ENCODE data around the gene BEST2. TPM values are rescaled to one million over a fixed set of nuclear protein-coding genes. Genes with fewer than 3 reads are reported as not detected.

BEST2 gene
- total RNA-seq, 2 experiments from 2014 or later, result not detected

DNA sequence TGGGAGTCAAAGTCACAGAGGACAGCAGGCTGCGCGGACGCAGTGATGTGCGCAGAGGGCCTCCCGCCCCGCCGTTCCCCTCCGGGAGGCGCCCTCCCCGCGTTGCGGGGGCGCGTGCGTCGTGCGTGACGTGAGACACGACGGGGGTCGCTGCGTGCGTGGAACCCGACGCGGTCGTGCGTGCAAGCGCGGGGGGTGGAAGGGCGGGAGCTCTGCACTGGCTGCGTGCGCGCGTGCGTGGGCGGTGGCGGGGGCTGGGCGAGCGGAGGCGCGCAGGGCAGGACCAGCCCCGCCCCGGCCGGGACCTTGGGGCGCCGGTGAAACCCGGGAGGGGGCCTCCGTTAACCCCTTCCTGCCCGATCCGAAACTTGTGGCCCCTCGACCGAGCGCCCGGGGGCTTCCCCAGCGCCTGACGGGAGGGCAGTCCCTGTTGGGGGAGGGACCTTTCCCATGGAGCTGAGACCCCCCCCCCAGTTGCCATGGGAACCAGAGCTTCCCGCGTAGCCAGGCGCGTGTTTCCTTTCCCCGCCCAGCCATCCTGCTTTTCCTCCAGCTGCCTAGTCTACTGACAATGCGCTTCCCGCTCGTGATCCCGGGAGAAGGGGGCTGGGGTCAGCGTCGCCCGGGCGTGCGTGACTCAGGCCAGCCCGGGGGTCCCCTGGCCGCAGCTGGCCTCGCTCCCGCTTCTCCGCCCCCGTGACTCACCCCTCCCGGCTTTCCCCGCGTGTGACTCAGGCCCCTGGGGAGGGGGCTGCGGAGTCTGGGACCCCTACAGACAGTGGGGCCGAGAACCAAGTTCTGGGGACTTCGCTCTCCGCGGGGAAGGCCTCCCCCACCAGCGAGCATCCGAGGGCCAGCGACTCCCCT is 31.1 kb downstream of the BEST2 start:
- intact Hi-C loops (cut with DNase I, micrococcal nuclease), result loop anchor here (1.0 to 10.0 kb wide), 8 partner anchors 8 to 1742 kb away; partner anchors contain the start of genes CALR (in 1 of the 2), GET3 (in 1 of the 2), JUNB (in 1 of the 2) and TECR (in 1 of the 2)
- ATAC-seq, result peak; percentile 40
- peak overlapping the region; percentile 98 for H3K27ac Mint-ChIP-seq
- peak; percentile 95 for DNase-seq
- ChIA-PET POLR2A (interaction anchor here (2.9 kb wide), 1 partner anchor 10 kb away, joined by 53 read pairs; the partner anchor contains the start of gene JUNB), CTCF (interaction anchor here (0.6 to 12.0 kb wide), 4 partner anchors 9 to 25 kb away, joined by 3 to 285 read pairs (median 4); partner anchors contain the start of gene JUNB)
- H3K27me3 Mint-ChIP-seq, result no peaks in the 10 kb centered on the region
- H3K4me3 Mint-ChIP-seq, result peak overlapping the region; percentile 74
- no peaks in the 10 kb centered on the region for H3K36me3 Mint-ChIP-seq (ENCODE audit: low read depth)
- peaks cover 33% of the 10 kb centered on the region for H3K4me1 Mint-ChIP-seq
- no peaks in the 10 kb centered on the region for H3K9me3 Mint-ChIP-seq (ENCODE audit: low read depth)

DNA sequence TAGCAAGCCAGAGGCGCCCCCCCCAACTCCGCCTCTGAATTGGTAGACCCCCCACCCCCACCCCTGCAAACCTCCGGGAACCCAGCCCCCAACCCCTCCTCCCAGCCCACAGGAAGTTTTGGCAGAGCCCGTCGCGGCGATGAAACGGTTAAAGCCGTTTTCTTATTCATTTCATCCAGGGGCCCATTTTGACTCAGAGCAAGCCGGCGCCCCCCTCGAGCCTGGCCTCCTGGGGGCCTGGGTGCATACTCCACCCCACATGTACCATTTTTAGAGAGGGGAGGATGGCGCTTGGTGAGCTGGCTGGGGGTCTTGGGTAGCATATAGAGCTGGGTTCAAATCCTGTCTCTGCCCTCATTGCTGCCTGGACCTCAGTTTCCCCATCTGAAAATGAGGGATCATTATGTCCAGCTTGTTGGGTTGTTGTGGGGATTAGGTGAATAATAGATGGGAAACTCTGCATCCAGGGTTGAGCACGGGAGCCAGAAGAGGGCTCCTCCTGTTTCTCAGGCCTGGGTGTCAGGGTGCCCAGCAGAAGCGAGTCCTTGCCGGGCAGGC is 31.8 kb downstream of the BEST2 start:
- H3K4me3 Mint-ChIP-seq, result peak overlapping the region; percentile 74
- intact Hi-C loops (cut with DNase I, micrococcal nuclease), result loop anchor here (2.0 to 10.0 kb wide), 6 partner anchors 47 to 1741 kb away; partner anchors contain the start of genes CALR (in 1 of the 2), GET3 (in 1 of the 2), TECR (in 1 of the 2) and ZNF490 (in 1 of the 2)
- DNase-seq, result peak; percentile 92

DNA sequence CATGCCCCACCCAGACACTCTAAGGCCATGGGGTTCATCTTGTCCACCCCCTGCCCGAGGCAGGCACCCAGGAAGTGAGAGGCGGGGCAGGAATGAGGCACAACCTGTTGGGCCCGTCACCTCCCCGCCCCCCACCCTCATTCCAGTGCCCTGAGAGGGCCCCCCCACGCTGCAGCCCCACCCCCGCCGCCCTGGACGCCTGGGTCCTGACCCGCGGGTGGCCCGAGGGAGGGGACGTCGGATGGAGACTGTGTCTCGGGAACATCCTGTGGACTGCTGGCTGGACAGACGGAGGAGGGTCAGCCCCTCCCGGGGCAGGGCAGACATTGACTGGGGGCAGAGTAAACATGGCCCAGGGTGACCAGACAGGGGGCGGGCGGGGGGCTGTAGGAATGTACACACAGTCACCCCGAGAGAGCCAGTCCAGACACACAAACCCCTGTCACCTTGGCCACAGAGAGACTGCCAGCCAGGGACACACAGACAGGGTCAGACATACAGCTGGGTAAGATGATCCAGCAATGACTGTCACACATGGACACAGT is 32.3 kb downstream of the BEST2 start:
- DNase-seq, result peak; percentile 57
- Mint-ChIP-seq H3K9me3 (ENCODE audit: low read depth) (no peaks in the 10 kb centered on the region), H3K27me3 (no peaks in the 10 kb centered on the region), H3K4me3 (peak overlapping the region; percentile 74), H3K4me1 (peaks cover 32% of the 10 kb centered on the region), H3K36me3 (ENCODE audit: low read depth) (no peaks in the 10 kb centered on the region), H3K27ac (no peak overlapping the region)
- no peak for ATAC-seq
- intact Hi-C loops (cut with DNase I, micrococcal nuclease), result loop anchor here (2.0 to 10.0 kb wide), 6 partner anchors 47 to 1741 kb away; partner anchors contain the start of genes CALR (in 1 of the 2), GET3 (in 1 of the 2), TECR (in 1 of the 2) and ZNF490 (in 1 of the 2)
- CTCF ChIA-PET, result interaction anchor here (2.0 kb wide), 1 partner anchor 18 kb away, joined by 5 read pairs; no protein-coding TSS in a partner anchor
- POLR2A ChIA-PET, result interaction anchor here (0.6 to 2.9 kb wide), 2 partner anchors 8 to 379 kb away, joined by 3 to 53 read pairs; partner anchors contain the start of gene JUNB

More for the DNA sequence above, 31.8 kb downstream of the BEST2 start:
- no peaks in the 10 kb centered on the region for H3K36me3 Mint-ChIP-seq (ENCODE audit: low read depth)
- ATAC-seq, result peak; percentile 28
- H3K27ac Mint-ChIP-seq, result no peak overlapping the region
- POLR2A ChIA-PET, result interaction anchor here (0.6 to 2.9 kb wide), 2 partner anchors 9 to 380 kb away, joined by 3 to 53 read pairs; partner anchors contain the start of gene JUNB
- H3K9me3 Mint-ChIP-seq (ENCODE audit: low read depth), result no peaks in the 10 kb centered on the region
- H3K4me1 Mint-ChIP-seq, result peaks cover 34% of the 10 kb centered on the region
- CTCF ChIA-PET, result interaction anchor here (0.6 to 12.0 kb wide), 3 partner anchors 12 to 26 kb away, joined by 3 to 285 read pairs (median 5); partner anchors contain the start of gene JUNB
- H3K27me3 Mint-ChIP-seq, result no peaks in the 10 kb centered on the region

- Mint-ChIP-seq H3K27me3 (no peaks in the 10 kb centered on the region), H3K27ac (no peak overlapping the region), H3K36me3 (ENCODE audit: low read depth) (no peaks in the 10 kb centered on the region), H3K4me3 (no peak overlapping the region), H3K9me3 (ENCODE audit: low read depth) (no peaks in the 10 kb centered on the region), H3K4me1 (peaks cover 32% of the 10 kb centered on the region)
- CTCF ChIA-PET, result interaction anchor here (2.0 kb wide), 1 partner anchor 18 kb away, joined by 5 read pairs; no protein-coding TSS in a partner anchor
- POLR2A ChIA-PET, result interaction anchor here (2.9 kb wide), 1 partner anchor 8 kb away, joined by 53 read pairs; the partner anchor contains the start of gene JUNB
- ATAC-seq (peak; percentile 11), DNase-seq (peak; percentile 57)
- intact Hi-C loops (cut with DNase I, micrococcal nuclease), result loop anchor here (5.0 to 10.0 kb wide), 3 partner anchors 172 to 1740 kb away; partner anchors contain the start of genes TECR (in 1 of the 2), ZNF490 (in 1 of the 2) and ZNF791 (in 1 of the 2)
These were observed 32.8 kb downstream of the BEST2 start for GRCh38 chr19:12784394-12784870.

DNA sequence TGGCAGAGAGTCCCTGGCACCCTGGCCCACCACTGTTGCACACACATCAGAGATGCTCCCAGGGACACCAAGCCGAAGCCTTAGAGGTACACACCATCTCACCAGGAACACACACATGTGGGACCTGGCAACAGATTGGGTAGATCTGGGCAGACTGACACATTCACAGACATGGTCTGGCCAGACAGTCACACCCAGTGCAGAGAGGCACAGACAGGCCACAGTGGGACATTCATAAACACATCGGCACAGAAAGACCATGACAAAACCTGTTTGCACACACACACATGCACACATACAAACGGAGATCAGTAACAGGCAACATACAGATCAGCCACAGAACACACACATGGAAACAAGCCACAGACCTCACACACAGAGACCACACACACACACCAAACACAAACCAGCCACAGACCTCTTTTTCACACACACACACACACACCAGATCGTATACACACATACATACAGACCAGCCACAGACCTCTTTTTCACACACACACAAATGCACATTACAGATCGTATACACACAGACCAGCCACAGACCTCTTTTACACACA is 33.4 kb downstream of the BEST2 start:
- CTCF ChIA-PET, result no interaction called here
- peak; percentile 54 for DNase-seq
- POLR2A ChIA-PET, result no interaction called here
- Mint-ChIP-seq H3K4me3 (no peak overlapping the region), H3K36me3 (ENCODE audit: low read depth) (no peaks in the 10 kb centered on the region), H3K27me3 (no peaks in the 10 kb centered on the region), H3K27ac (no peak overlapping the region), H3K4me1 (peaks cover 26% of the 10 kb centered on the region), H3K9me3 (ENCODE audit: low read depth) (no peaks in the 10 kb centered on the region)
- intact Hi-C loops (cut with DNase I, micrococcal nuclease), result loop anchor here (5.0 to 10.0 kb wide), 3 partner anchors 173 to 1740 kb away; partner anchors contain the start of genes TECR (in 1 of the 2), ZNF490 (in 1 of the 2) and ZNF791 (in 1 of the 2)
- peak; percentile 2 for ATAC-seq

DNA sequence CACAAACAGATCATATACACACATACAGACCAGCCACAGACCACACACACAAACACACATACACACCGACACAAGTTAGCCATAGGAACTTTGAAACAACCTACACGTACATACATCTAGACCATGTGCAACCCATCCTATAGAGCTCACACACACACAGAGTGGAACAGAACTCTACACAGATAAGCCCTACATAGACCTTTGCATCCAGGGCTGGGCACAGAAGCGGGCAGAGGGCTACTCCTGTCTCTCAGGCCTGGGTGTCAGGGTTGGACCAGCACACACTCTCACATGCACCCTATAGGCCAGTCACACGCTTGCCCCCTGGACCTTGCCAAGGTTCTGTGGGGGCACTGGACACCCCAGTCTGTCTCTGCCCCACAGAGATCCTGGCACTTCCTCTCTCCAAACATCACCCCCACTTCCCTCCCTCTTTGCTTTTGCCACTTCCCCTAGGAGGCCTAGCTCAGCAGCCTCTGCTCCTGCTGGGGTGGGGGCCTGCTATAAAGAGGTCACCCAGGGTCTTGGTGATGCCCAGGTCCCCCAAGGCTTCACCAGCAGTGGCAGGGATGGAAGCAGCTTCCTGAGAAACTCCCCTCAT is 33.9 kb downstream of the BEST2 start:
- DNase-seq, result peak; percentile 32
- no peak for ATAC-seq
- H3K27me3 Mint-ChIP-seq, result no peaks in the 10 kb centered on the region
- no peaks in the 10 kb centered on the region for H3K9me3 Mint-ChIP-seq (ENCODE audit: low read depth)
- ChIA-PET CTCF (interaction anchor here (0.6 to 0.9 kb wide), 4 partner anchors 9 to 149 kb away, joined by 3 to 4 read pairs (median 4); no protein-coding TSS in a partner anchor), POLR2A (no interaction called here)
- no peak overlapping the region for H3K27ac Mint-ChIP-seq
- intact Hi-C loops (cut with DNase I, micrococcal nuclease), result loop anchor here (10.0 kb wide), 2 partner anchors 1579 to 1739 kb away; partner anchors contain the start of gene TECR (in 1 of the 2)
- H3K36me3 Mint-ChIP-seq (ENCODE audit: low read depth), result peaks cover 1% of the 10 kb centered on the region
- H3K4me3 Mint-ChIP-seq, result no peak overlapping the region
- H3K4me1 Mint-ChIP-seq, result peaks cover 24% of the 10 kb centered on the region

DNA sequence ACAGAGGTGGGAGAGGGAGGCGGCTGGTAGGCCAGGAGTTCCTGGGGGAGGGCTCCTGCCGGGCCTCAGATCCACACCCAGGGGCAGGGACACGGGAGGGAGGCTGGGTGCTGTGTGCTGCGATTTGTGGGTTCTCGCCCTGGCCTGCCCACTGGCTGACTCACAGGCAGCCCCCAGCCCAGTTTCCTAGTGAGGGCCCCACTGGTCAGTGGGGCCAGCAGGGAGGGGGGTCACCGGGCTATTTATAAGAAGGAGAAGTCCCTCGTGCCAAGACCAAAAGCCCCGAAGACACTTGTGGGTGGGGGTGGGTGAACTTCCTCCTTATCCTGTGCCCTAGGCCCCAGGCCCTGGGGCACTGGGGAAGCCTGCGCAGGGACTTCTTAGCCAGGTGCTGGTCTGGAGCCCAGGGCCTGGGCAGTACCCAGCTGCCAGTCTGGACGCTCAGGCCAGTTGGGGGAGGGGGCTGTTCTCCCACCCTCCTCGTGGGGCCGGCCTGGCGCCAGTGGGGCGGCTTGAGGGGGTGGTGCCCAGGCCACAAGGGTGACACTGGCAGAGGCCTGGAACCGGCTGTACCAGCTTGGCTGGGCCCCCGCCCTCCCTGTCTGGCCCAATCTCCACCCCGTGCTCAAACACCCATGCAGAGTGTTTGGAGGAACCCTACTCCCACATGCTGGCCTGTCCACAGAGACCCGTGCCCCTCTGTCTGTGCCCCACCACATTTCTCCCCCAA is 34.7 kb downstream of the BEST2 start:
- H3K4me1 Mint-ChIP-seq, result peaks cover 27% of the 10 kb centered on the region
- no peaks in the 10 kb centered on the region for H3K9me3 Mint-ChIP-seq (ENCODE audit: low read depth)
- peak overlapping the region; percentile 81 for H3K27ac Mint-ChIP-seq
- H3K4me3 Mint-ChIP-seq, result no peak overlapping the region
- no peaks in the 10 kb centered on the region for H3K27me3 Mint-ChIP-seq
- CTCF ChIA-PET, result interaction anchor here (0.6 to 3.4 kb wide), 5 partner anchors 9 to 148 kb away, joined by 3 to 39 read pairs (median 4); no protein-coding TSS in a partner anchor
- DNase-seq (peak; percentile 37), ATAC-seq (no peak)
- peaks cover 1% of the 10 kb centered on the region for H3K36me3 Mint-ChIP-seq (ENCODE audit: low read depth)
- POLR2A ChIA-PET, result no interaction called here
- intact Hi-C loops (cut with DNase I, micrococcal nuclease), result loop anchor here (10.0 kb wide), 2 partner anchors 1578 to 1738 kb away; partner anchors contain the start of gene TECR (in 1 of the 2)

- intact Hi-C loops (cut with DNase I, micrococcal nuclease), result loop anchor here (10.0 kb wide), 2 partner anchors 1578 to 1738 kb away; partner anchors contain the start of gene TECR (in 1 of the 2)
- no peak overlapping the region for H3K4me3 Mint-ChIP-seq
- peaks cover 5% of the 10 kb centered on the region for H3K36me3 Mint-ChIP-seq (ENCODE audit: low read depth)
- H3K9me3 Mint-ChIP-seq (ENCODE audit: low read depth), result no peaks in the 10 kb centered on the region
- H3K27ac Mint-ChIP-seq, result peak overlapping the region; percentile 69
- ATAC-seq (no peak), DNase-seq (no peak)
- ChIA-PET CTCF (interaction anchor here (0.7 to 3.4 kb wide), 2 partner anchors 9 kb away, joined by 6 to 39 read pairs; no protein-coding TSS in a partner anchor), POLR2A (no interaction called here)
- H3K4me1 Mint-ChIP-seq, result peaks cover 21% of the 10 kb centered on the region
- no peaks in the 10 kb centered on the region for H3K27me3 Mint-ChIP-seq
These were observed 35.4 kb downstream of the BEST2 start for GRCh38 chr19:12786952-12787351.

DNA sequence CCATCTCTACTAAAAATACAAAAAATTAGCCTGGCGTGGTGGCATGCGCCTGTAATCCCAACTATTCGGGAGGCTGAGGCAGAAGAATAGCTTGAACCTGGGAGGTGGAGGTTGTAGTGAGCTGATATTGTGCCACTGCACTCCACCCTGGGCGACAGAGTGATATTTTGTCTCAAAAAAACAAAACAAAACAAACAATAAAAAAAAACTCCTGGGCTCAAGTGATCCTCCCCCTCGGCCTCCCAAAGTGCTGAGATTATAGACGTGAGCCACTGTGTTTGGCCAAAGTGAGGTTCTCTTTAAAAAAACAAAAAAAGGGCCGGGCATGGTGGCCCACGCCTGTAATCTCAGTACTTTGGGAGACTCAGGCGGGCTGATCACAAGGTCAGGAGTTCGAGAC is 35.9 kb downstream of the BEST2 start:
- ATAC-seq (no peak), DNase-seq (no peak)
- Mint-ChIP-seq H3K27ac (no peak overlapping the region), H3K27me3 (no peaks in the 10 kb centered on the region), H3K36me3 (ENCODE audit: low read depth) (peaks cover 7% of the 10 kb centered on the region), H3K4me1 (peaks cover 18% of the 10 kb centered on the region), H3K9me3 (ENCODE audit: low read depth) (no peaks in the 10 kb centered on the region), H3K4me3 (no peak overlapping the region)
- POLR2A ChIA-PET, result interaction anchor here (2.4 kb wide), 1 partner anchor 9 kb away, joined by 9 read pairs; no protein-coding TSS in a partner anchor
- intact Hi-C loops (cut with DNase I, micrococcal nuclease), result loop anchor here (10.0 kb wide), 2 partner anchors 1577 to 1737 kb away; partner anchors contain the start of gene TECR (in 1 of the 2)
- CTCF ChIA-PET, result interaction anchor here (1.3 to 3.4 kb wide), 2 partner anchors 9 to 10 kb away, joined by 5 to 39 read pairs; no protein-coding TSS in a partner anchor

Data from activated CD4-positive, alpha-beta T cell treated with anti-CD3 and anti-CD28 coated beads for 36 hours (primary cell).